HG03280 (cell line): ENCODE measurements around the gene CD300LB.
"Not testable (repeated sequence)": the region's sequence is repeated elsewhere in the genome, so short reads cannot be mapped to it uniquely, and the experiment has no call there.

ENCODE experiments used
- ATAC-seq: cut with Tn5 transposase; IDR thresholded peaks from one replicate; pipeline ENCODE4 v1.9.1; 2021; ENCODE audit warnings: mild to moderate bottlenecking, moderate library complexity; ENCODE audit not compliant: unreplicated experiment

Gene CD300LB

DNA sequence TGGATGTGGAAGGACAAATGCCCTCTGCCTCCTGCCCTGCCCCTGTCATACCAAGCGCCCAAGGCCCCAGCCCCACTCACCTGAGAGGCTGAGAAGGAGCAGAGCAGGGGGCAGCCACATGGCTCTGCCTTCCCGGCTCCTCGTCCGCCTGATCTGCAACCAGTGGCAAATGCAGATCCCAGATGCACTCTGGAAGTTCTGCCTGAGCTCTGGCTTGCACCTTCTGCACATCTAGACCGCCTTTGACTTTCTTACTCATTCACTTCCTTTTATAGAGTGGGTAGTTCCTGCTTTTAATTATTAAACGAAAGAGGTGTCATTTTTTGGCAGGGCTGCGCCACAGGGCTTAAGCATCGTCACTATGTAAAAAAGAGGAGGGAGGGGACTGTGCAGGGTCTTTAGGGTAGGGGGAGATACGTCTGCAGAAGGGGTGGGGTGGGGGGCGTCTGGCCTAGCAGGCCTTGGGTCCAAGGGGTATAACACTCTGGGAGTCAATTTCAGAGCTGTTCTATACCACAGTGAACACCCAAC, at the start of gene CD300LB:
TSS of gene CD300LB (minus strand) at position 245 of the 531 bp plus-strand sequence. CDS start at position 120, 125 bp downstream.
- ATAC-seq, result no peak

DNA sequence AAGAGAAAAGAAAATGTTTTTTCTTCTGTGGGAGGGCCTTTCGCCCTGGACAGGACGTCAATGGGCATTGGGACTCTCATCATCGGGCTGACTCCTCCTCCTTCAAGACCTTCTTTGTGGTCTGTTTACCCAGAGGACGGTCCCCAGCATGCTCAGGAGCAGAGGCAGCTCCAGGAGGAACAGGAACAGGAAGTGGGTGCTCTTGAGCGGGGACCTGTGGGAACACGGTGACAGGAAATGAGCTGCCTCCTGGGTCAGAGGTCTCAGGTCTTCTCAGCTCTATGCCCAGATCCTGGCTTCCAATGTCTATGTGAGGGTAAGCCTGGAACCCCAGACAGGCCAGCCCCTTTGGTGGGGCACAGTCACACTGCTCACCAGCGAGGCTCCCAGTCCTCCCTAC, 48.6 kb upstream of the CD300LB start:
- no peak for ATAC-seq

DNA sequence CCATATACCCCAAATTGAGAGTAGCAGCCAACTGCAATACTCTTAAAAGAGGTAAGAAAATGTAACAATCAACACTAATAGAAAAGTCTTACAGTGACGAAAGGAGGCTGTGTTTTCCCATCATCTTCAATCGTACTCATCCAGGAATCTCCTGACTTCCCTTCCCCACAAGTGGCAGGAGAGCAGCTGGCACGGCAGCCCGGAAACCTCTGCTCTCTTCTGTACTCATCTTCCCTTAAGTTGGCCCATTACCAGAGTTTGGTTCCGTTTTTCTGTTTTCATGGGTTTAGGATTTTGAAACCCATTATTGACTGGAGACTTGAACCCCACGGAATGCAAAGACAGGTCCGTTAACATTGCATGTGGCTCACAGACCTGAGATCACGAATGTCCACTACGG, 47.7 kb upstream of the CD300LB start:
- ATAC-seq, result no peak

DNA sequence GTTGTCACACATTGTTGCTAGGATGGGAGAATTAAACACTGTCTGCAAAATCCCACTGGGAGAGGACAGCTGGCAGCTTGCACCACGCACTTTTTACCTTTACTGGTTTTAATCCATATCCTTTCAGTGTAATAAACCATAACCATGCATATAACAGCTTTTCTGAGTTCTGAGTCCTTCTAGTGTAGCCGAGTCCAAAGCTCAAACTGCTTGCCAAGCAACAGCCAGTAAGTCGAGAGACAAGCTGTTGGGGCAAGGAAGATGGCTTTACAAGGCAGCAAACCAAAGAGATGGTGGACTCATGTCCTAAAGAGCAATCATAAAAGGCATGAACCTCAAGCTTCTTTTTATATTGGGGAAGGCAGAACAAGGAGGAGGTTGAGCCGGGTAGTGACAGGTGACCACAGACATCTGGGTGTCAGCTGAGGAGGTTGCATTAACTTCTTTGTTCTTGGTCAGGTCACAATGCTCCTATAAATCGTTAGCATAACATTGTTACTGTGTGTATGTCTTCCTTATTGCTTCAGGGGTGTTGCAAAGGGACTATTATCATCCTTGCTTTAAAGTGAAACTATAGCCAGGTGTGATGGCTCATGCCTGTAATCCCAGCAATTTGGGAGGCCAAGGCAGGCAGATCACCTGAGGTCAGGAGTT, 43.3 kb upstream of the CD300LB start:
- no peak for ATAC-seq

DNA sequence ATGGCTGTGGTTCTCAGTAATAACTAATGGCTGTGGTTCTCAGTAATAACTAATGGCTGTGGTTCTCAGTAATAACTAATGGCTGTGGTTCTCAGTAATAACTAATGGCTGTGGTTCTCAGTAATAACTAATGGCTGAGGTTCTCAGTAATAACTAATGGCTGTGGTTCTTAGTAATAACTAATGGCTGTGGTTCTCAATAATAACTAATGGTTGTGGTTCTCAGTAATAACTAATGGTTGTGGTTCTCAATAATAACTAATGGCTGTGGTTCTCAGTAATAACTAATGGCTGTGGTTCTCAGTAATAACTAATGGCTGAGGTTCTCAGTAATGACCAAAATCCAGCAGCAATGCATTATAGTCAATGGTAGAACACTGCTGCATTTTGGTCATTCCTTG, 42.4 kb upstream of the CD300LB start:
- ATAC-seq, result not testable (repeated sequence)

DNA sequence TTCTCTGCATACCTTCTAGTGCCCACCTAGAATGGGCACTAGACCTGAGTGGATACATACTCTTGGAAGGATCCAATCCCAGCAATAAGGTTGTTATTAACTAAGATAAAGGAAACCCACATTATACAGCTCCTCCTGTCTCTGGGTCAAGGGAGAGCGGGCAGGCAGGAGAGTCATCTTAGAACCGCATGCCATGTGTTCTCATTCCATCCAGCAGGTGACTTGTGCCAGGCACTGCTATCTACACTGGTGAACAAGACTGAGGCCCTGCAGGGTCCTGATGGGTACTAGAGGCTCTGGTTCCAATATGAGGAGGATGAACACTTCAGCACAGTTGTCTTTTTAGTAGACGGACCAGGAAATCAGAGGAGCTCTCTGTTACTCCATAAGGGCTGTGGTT, 41.9 kb upstream of the CD300LB start:
- ATAC-seq, result no peak

DNA sequence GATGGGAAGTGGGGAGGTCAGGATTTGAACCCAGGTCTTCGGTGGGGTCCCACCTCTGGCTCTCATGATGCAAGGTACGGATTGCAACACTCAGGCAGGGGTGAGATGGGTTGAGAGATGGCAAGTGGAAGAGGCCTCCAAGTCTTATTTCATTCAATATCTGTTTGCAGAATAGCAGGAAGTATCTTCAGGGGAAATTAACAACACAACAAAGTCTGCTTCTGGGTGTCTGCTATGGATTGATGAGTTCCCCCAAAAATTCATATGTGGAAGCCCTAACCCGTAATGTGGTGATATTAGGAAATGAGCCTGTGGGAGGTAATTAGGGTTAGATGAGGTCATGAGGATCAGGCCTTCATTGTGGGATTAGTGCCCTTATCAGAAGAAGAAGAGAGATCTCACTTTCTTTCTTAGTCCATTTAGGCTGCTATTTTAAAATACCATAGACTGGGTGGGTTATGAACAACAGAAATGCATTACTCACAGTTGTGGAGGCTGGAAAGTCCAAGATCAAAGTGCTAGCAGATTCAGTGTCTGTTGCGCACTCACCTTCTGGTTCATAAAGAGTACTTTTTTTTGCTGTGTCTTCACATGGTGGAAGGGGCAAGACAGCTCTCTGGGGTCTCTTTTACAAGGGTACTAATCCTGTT, 40.5 kb upstream of the CD300LB start:
- ATAC-seq, result no peak

DNA sequence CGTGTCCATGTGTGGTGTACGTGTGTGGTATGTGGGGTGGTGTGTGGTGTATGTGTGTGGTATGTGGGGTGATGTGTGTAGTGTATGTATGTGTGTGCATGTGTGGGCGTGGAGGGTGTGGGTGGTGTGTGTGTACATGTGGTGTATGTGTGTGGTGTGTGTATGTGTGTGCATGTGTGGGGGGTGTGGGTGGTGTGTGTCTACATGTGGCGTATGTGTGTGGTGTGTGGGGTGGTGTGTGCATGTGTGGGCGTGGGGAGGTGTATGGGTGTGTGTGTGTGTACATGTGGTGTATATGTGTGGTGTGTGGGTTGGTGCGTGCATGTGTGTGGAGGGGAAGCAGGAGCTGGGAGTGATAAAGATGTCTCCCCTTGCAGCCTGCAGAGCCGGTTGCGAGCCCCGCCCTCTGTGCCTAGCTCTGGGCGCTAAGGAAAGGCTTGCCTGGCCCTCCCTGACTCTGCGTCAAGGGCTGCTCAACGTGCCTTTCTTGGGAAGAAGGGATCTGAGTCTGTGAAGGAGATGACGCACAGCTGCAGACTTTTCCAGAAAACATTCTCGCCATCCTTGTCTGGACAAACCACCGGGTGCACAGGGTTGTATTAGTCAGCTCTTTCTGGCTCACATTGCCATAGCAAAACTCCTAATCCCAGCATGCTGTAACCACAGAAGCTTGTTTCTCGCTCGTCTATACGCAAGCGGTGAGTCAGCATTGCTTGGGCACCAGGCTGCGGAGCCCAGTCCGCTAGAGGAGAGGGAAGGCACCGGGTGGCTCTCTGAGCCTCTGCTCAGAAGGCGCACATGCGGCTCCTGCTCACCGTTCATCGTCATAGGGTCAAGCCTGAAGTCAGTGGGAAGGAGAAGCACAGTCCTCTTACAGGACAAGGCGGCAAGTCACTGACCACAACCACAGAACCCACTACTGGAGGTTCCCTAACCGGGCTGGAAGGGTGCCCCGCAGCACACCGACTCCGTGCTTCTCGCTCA, 38.0 kb upstream of the CD300LB start:
- no peak for ATAC-seq

DNA sequence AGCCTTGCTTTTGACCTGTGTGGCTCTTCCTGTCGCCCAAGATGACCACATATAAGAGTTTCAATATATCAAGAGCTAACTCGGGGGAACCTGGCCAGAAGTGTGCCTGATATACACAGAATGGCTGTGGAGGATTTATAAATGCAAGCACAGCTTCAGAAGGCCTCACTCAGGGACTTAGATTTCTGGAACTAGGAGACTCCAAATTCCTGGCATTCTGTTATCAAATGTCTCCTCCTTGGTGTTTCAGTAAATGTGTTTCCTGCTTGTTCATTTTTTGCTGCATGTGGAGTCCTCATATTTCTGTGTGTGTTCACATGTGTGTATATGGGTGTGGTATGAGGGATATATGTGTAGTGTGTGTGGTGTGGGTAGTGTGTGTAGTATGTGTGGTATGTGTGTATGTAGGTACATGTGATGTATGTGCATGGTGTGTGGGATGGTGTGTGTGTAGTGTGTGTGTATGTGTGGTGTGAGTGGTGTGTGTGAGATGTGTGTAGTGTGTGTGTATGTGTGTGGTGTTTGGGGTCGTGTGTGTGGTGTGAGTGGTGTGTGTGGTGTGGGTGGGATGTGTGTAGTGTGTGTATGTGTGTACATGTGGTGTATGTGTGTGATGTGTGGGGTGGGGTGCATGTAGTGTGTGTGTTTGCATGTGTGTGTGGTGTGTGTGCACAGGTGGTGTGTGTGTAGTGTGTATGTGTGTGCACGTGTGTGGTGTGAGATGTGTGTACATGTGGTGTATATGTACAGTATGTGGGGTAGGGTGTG, 37.0 kb upstream of the CD300LB start:
- ATAC-seq, result no peak

DNA sequence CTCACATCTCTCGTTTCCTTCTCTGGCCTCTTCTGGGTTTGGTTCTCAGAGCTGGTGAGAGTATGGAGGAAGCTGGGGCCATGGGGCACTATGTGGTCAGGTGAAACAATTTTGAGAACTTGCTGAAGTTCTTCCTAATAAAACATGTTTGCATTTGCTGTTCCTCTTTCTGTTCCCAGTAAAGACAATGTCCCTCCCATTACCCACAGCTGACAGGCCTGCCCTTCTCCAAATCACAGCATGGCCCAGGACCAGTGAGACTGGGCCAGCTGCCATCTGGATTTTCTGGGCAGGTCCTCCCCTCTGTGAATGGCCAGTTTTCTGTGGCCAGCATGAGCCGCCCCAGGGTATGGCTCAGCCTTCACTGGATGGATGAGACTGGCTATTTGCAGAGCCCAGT, 36.1 kb upstream of the CD300LB start, which contains the start of gene CD300H:
TSS of gene CD300H (minus strand) at position 113 of the 400 bp plus-strand sequence.
- ATAC-seq, result no peak

DNA sequence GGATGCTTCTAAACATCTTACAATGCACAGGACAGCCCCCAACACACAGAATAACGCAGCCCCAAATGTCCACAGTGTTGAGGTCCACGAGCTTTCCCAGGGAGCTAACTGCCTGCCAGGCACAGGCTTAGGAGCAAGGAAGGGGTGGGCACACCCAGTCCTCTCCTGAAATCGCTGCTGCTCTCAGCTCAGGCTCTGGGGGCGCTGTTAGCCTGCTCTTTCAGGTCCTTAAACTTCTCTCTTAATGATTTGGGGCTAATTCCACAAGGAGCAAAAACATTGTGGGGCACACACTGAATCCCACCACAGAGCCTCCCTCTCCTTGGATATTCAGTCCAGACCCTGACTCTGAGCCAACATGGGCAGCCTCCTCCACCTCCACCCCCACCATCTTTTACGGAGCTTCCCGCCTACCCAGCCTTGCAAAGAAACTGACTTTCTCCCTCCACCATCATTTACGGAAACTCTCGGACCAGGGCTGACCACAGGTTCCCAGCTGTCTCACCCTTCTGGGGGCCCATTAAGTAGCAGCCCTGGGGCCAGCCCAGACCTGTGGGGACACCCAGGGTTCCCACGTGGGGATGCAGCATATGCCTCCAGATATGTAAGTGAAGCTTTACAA, 35.0 kb upstream of the CD300LB start:
- no peak for ATAC-seq

DNA sequence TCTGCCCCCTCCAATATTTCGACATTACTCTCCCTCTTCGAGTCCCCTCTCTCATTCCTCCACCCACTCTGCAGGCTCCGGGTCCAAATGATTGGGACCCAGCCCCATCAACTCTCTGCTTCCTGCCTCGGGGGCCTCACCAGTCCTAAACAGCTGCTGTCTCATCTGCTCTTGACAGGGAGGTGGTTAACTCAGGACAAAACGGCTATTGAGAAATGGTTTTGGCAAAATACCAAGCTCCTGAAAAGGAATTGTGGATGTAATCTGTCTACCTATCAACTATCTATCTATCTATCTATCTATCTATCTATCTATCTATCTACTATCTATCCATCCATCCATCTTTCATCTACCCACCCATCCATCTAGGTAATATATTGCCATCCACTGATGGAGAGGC, 33.9 kb upstream of the CD300LB start:
- no peak for ATAC-seq

DNA sequence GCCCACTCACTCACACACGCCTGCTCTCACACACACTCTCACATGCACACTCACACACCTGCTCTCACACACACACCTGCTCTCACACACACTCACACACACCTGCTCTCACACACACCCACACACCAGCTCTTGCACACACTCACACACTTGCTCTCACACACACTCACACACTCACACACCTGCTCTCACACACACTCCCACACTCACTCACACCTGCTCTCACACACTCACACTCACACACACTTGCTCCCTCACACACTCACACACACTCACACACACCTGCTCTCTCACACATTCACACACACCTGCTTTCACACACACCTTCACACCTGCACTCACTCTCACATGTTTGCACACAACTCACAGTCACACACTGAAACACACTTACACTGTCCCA, 32.1 kb upstream of the CD300LB start:
- ATAC-seq, result no peak

DNA sequence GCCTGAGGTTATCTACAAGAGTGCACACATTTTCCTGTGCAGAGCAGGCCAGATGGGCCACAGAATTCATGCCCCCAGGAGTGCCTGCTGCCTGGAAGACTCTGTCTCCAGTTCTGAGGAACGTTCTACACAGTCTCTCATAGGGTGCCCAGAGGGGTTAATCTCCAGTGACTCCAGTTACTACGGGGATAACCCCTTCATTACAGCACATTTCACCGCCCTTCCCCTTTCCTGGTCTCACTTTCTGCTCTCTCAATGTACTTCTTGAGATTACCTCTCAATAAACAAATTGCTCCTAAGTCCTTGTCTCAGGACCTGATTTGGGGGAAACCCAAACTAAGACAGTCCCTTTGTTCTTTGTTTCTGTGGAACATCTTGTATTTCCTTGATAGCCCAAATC, 30.3 kb upstream of the CD300LB start:
- no peak for ATAC-seq

DNA sequence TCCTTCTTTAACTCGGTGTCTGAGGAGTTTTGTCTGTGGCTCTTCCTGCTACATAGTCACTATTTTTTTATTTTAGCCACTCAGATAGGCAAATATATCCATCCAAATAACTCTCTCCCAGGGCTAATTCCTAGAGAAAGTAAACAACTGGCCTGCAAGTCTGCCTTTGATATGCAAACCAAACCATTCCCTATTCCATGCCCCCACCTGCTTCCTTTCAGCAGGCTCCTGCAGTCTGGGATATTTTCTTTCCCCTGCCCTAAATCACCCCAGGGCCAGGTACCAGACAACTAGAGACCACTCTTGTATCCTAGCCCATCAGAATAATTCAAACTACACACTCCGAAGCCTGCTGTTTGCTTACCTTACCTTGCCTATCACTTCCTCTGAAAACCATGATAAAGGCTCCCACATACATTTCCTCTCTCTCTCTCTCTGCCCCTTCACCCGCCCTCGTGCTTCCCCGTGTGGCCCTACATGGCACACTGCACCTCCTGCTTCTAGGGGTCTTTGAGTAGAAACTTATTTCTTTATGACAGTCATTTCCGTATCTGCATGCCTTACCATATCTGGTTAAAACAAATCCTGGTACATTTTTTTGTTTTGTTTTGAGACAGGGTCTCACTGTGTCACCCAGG, 27.7 kb upstream of the CD300LB start:
- ATAC-seq, result no peak

DNA sequence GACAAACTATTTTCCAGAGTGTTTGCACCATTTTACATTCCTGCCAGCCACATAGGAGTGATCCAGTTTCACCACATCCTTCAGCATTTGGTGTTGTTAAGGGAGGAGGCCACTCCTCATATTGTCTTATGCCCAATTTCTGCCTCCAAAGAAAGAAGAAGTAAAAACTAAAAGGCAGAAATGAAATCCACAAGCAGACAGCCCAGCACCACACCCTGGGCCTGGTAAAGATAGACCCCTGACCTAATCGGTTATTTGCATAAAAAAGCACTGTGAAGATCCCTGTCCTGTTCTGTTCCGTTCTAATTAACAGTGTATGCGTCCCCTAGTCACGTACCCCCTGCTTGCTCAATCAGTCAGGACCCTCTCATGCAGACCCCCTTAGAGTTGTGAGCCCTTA, 27.1 kb upstream of the CD300LB start:
- ATAC-seq, result not testable (repeated sequence)

DNA sequence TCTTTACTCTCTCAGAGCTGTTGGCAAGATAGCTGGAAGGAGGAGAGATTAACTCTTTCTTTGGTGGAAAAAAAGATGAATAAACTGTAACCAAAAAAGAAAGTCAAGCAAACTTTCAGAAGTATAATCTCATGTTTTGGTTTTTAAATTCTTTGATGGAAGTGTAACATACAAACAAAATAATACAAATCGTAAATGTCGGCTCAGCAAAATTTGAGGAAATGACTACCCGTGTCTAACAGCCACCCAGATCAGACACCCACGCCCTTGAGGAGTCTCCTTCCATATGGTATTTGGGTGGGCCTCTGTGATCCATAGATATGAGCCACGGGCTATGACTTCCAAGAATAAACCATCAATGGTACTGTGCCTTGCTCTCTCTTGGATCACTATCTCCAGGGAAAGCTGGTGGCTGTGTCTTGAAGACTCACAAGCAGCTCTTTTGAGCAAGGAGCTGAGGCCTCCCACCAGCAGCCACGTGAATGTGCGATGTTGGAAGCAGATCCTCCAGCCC, 24.2 kb upstream of the CD300LB start:
- no peak for ATAC-seq

DNA sequence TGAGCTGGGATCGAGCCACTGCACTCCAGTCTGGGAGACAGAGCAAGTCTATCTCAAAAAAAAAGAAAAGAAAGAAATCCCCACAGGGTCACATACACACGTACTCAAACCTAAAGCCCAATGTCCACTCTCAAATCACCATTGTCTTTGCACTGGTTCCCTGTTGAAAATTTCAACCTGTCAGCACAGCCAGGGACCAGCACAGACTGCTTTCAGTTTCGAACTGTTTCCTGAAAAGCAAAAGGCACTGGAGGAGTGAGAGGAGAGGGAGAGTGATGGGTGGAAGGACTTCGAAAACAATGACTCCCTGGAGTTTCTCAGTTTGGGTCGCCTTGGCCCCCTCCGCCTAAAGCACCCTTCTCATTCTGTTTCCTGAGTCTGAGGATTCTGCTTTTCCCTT, 23.6 kb upstream of the CD300LB start:
- ATAC-seq, result no peak

DNA sequence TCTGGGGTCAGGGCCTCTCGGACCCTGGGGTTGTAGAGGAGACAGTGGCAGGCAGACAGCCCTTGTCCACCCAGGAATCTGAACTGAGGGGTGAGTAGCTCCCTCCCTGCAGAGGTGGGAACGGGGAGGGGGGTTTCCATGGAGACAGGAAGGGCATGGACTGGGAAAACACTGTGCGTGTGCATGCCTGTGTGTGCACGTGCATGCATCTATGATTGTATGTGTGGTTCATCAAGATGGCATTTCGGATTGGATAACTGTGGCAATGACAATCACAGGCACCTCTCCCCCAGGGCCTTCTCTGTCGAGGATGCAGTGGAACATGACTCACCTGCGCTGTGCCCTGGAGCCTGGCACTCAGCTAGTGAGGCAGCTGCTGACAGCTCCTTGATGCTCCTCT, 20.8 kb upstream of the CD300LB start:
- ATAC-seq, result no peak
